GM12891 (cell line): Measurements from ENCODE around the gene MANEAL.

Experiments used
- POLR2A ChIP-seq: IDR thresholded peaks from 2 replicates; pipeline ENCODE4 v1.6.1; 2011; ENCODE audit warnings: low read depth, low read length, control low read depth
- POLR2AphosphoS5 ChIP-seq: IDR thresholded peaks from 2 replicates; pipeline ENCODE4 v1.6.1; 2011; ENCODE audit warnings: low read depth, low read length, control low read depth
- POU2F2 ChIP-seq: IDR thresholded peaks from 2 replicates; pipeline ENCODE4 v1.6.1; 2011; ENCODE audit warnings: low read depth, mild to moderate bottlenecking, control low read depth, low read length, moderate library complexity
- SPI1 ChIP-seq: IDR thresholded peaks from 2 replicates; pipeline ENCODE4 v1.6.1; 2011; ENCODE audit warnings: low read depth, low read length, control low read depth
- TAF1 ChIP-seq: IDR thresholded peaks from 2 replicates; pipeline ENCODE4 v1.6.1; 2011; ENCODE audit warnings: low read depth, low read length, control low read depth

DNA sequence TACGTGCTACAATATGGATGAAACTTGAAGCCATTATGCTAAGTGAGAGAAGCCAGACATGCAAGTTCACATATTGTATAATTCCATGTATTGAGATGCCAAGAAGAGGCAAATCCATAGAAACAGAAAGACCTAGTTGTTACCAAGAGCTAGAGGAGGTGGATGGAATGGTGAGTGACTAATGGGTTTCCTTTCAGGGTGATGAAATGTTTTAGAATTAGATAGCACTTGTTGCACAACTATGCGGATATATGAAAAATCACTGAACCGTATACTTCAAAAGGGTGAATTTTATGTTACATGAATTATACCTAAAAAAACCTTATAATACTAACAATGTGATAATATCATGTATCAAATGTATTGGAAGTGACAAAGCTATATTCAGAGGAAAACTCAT, 46.8 kb upstream of the MANEAL start:
- TF ChIP-seq TAF1 (no peak), POLR2A (no peak), POLR2AphosphoS5 (no peak), POU2F2 (no peak), SPI1 (no peak)
